ENCODE data around the gene BRAT1. TPM values are rescaled to one million over a fixed set of nuclear protein-coding genes. Genes with fewer than 3 reads are reported as not detected.

BRAT1 gene
- total and polyA plus RNA-seq, 2 experiments from 2014 or later, result 32.5 to 76.8 TPM

- TF ChIP-seq ZNF462 (CRISPR knock-in tag; IDR thresholded peaks at IDR 0.05) (no peak), ZNF114 (CRISPR knock-in tag; IDR thresholded peaks at IDR 0.05) (no peak), NANOG (IDR thresholded peaks at IDR 0.05; ENCODE audit: borderline replicate concordance) (no peak), POLR2AphosphoS5 (IDR thresholded peaks at IDR 0.05; ENCODE audit: low read depth) (no peak)
Measured at GRCh38 chr7:2513702-2514101, 41.6 kb downstream of the BRAT1 start (continued).

GRCh38 chr7:2512713-2513112, 42.6 kb downstream of the BRAT1 start:
- Histone ChIP-seq H3K4me1 (ENCODE audit: insufficient read depth) (peaks cover 11% of the 10 kb centered on the region), H3K27me3 (ENCODE audit: insufficient read depth) (peaks cover 5% of the 10 kb centered on the region), H3K4me3 (no peak overlapping the region), H3F3A (replicated peaks; ENCODE audit: low read depth) (0 out of 2 replicates have a peak, but pooled peaks cover 8% of the 10 kb centered on the region), H2AFZ (no peak overlapping the region), H4K20me1 (replicated peaks; ENCODE audit: insufficient read depth) (no peaks in the 10 kb centered on the region), H3K27ac (ENCODE audit: low read depth) (no peak overlapping the region), H3K4me2 (no peak overlapping the region), H3K9me2 (ENCODE audit: insufficient read depth) (peaks cover 9% of the 10 kb centered on the region; the same call in 1 of the 2 replicates), H3K79me2 (replicated peaks; ENCODE audit: insufficient read depth) (no peaks in the 10 kb centered on the region), H3K36me3 (ENCODE audit: insufficient read depth) (no peaks in the 10 kb centered on the region)
- DNase-seq (ENCODE audit: low spot score), result no peak
- ATAC-seq, result no peak
- Mint-ChIP-seq H3K9me3 (no peaks in the 10 kb centered on the region), H3K27ac (no peak overlapping the region), H3K4me1 (peaks cover 23% of the 10 kb centered on the region), H3K36me3 (ENCODE audit: low read depth) (no peaks in the 10 kb centered on the region), H3K4me3 (no peak overlapping the region), H3K27me3 (ENCODE audit: insufficient read depth, low read depth, poor library complexity) (peaks cover 18% of the 10 kb centered on the region)
- TF ChIP-seq ETS1 (IDR thresholded peaks at IDR 0.05), result no peak
- no peak for TF ChIP-seq ZNF114 (CRISPR knock-in tag; IDR thresholded peaks at IDR 0.05)
- no peak for TF ChIP-seq STAT1 (IDR thresholded peaks at IDR 0.05; ENCODE audit: unreplicated experiment)
- no peak for TF ChIP-seq POLR2AphosphoS5 (IDR thresholded peaks at IDR 0.05; ENCODE audit: low read depth)
- TF ChIP-seq EZH2 (IDR thresholded peaks at IDR 0.05; ENCODE audit: low read depth, unreplicated experiment), result no peak
